GM19455 (cell line): Measurements from ENCODE around the gene TMED5.
"Not testable (repeated sequence)": the region's sequence is repeated elsewhere in the genome, so short reads cannot be mapped to it uniquely, and the experiment has no call there.

Experiments
- ATAC-seq: cut with Tn5 transposase; IDR thresholded peaks from one replicate; pipeline ENCODE4 v1.9.1; 2021; ENCODE audit not compliant: unreplicated experiment

TMED5 gene

GRCh38 chr1:93179886-93180722 lies at the start of gene TMED5:
Gene TMED5, minus strand, starts transcription at chr1:93180413. Its CDS starts 171 bp downstream, at chr1:93180242.
- ATAC-seq: peak; percentile 84

GRCh38 chr1:93223023-93223675 lies 42.9 kb upstream of the TMED5 start:
- no peak for ATAC-seq

GRCh38 chr1:93221913-93222312 lies 41.7 kb upstream of the TMED5 start:
- ATAC-seq: no peak

GRCh38 chr1:93220716-93221115 lies 40.5 kb upstream of the TMED5 start:
- ATAC-seq: not testable (repeated sequence)

- no peak for ATAC-seq
Measured at GRCh38 chr1:93219443-93219842, 39.2 kb upstream of the TMED5 start.

GRCh38 chr1:93215322-93215721 lies 35.1 kb upstream of the TMED5 start:
- ATAC-seq: no peak

GRCh38 chr1:93207211-93207610 lies 27.0 kb upstream of the TMED5 start:
- no peak for ATAC-seq

- no peak for ATAC-seq
Measured at GRCh38 chr1:93206567-93206954, 26.3 kb upstream of the TMED5 start.

- ATAC-seq: no peak
Measured at GRCh38 chr1:93205892-93206566, 25.8 kb upstream of the TMED5 start.

GRCh38 chr1:93200714-93201113 lies 20.5 kb upstream of the TMED5 start:
- no peak for ATAC-seq

- no peak for ATAC-seq
Measured at GRCh38 chr1:93200086-93200620, 19.9 kb upstream of the TMED5 start.

- no peak for ATAC-seq
Measured at GRCh38 chr1:93199150-93199549, 18.9 kb upstream of the TMED5 start.

GRCh38 chr1:93196591-93196990 lies 16.4 kb upstream of the TMED5 start:
- no peak for ATAC-seq

GRCh38 chr1:93194231-93194990 lies 14.2 kb upstream of the TMED5 start:
- no peak for ATAC-seq

- ATAC-seq: no peak
Measured at GRCh38 chr1:93190432-93190831, 10.2 kb upstream of the TMED5 start.

GRCh38 chr1:93186667-93187066 lies 6.5 kb upstream of the TMED5 start:
- ATAC-seq: no peak

GRCh38 chr1:93180723-93181613 lies 755 bp upstream of the TMED5 start, which contains the start of gene CCDC18:
Gene CCDC18, plus strand, starts transcription at chr1:93180724. Its CDS starts 2,638 bp downstream, at chr1:93183362.
- peak; percentile 11 for ATAC-seq

- ATAC-seq: no peak
Measured at GRCh38 chr1:93178418-93178817, 1.8 kb downstream of the TMED5 start.

GRCh38 chr1:93177991-93178390 lies 2.2 kb downstream of the TMED5 start:
- ATAC-seq: no peak

GRCh38 chr1:93174638-93175037 lies 5.6 kb downstream of the TMED5 start:
- not testable (repeated sequence) for ATAC-seq
